ENCODE data around the gene CFAP44. TPM values are rescaled to one million over a fixed set of nuclear protein-coding genes. Genes with fewer than 3 reads are reported as not detected.
A peak's percentile ranks its signal among the peaks of the same experiment; 100 is the strongest.
"Not testable (repeated sequence)": the region's sequence is repeated elsewhere in the genome, so short reads cannot be mapped to it uniquely, and the experiment has no call there.

The CFAP44 gene, protein sequence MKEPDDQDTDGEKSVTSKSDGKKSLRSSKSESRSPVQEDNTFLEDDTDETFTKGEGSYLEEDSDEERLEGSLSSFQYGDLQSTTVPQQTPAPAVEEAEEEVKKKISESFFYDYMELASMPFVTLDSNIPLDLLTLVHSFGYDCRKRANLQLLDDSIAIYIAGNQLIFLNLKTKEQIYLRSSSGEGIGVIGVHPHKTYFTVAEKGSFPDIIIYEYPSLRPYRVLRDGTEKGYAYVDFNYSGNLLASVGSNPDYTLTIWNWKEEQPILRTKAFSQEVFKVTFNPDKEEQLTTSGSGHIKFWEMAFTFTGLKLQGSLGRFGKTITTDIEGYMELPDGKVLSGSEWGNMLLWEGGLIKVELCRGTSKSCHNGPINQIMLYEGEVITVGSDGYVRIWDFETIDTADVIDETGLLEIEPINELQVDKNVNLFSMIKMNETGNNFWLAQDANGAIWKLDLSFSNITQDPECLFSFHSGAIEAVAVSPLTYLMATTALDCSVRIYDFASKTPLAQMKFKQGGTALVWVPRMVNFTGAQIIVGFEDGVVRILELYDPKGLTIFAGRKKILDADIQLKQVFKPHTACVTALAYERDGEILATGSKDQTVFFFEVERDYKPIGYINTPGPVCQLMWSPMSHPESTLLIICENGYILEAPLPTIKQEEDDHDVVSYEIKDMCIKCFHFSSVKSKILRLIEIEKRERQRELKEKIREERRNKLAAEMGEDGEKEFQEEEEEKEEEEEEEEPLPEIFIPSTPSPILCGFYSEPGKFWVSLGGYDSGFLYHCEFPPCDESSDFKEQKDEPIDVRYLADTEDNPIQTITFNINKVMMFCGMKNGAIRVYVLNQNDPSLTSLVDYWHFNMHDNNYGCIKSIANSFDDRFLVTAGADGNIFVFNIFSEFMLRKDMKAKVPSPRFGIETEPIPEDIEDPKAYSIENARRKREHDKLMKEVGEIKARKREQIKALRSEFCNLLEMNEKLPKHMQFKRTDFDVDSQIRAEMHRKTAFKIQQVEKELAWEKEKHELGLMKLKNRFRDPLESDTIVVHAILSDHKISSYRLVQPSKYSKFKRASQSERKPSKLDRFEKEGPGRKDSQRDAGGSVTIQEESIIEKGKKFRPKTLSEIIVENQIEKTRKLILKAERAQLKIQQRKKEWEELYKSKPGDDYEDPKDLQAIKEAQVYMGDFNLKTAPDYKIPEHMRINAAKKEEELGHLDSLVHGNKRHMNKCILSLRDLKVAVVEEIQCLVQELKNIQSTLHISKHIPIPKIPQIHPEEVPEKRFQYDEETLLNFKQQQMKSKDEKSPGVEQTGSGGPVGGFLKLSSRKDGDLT (N-terminal part only)
- total RNA-seq (10 to 100 TPM; 25.7 to 26.1 TPM), polyA plus RNA-seq (1 to 10 TPM in 1 of 2 donors, under 1 TPM in 1; 0.73 to 1.2 TPM)

DNA sequence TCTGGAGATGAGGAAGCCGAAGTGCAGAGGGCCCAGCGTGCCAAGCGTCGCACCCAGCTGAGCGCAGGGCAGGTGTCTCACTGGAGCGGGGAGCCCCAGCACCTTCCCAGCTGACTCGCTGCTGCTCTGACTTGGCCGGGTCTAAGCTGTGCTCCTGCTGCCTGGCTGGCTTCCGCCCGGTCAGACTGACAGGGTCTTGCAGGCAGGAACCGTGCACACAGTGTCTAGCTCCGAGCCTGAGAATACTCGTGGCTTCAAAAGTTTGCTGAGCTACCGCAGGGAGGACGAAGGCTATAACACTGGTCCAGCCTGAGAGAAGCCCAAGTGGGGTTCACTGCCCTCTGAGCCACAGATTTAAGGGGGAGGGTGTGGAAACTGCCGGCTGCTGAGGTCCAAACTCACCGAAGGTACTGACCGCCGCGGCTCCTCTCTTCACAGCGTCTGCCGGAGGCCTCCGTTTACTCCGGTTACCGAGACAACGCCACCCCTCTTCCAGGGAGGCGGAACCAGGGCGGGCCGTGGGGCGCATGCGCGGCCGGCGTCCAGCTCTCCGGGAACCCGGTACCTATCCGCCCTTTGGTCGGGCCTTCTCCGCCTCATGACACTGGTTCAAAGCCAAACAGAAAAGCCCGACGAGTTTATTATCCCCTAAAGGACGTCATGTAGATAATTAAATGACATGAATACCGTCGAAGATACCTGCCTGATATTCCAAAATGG, at the start of gene CFAP44:
Gene CFAP44 (minus strand): TSS at position 443 of the 720 bp plus-strand sequence. CDS start 7,829 bp downstream, outside the sequence.
- peak within 1 kb of the TSS in 2 of 7 donors; percentile 1 to 85 for H3K27ac Mint-ChIP-seq
- no peaks in the 10 kb centered on the region for H3K9me3 Mint-ChIP-seq

DNA sequence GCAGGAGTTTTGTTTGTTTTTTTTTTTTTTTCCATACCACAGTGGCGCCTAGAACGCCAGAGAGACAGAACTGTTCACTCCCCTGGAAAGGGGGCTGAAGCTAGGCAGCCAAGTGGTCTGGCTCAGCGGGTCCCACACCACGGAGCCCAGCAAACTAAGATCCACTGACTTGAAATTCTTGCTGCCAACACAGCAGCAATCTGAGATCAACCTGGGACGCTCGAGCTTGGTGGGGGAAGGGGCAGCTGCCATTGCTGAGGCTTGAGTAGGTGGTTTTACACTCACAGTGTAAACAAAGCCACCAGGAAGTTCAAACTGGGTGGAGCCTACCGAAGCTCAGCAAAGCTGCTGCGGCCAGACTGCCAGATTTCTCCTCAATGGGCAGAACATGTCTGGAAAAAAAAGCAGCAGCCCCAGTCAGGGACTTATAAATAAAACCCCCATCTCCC, 43.9 kb upstream of the CFAP44 start:
- Histone ChIP-seq H3K4me1 (ENCODE audit: insufficient read depth, low read length) (peaks cover 10% of the 10 kb centered on the region), H3K4me3 (ENCODE audit: low read length in 2 of 2) (no peak overlapping the region)

More for the DNA sequence above, at the start of gene CFAP44:
- Histone ChIP-seq H3K4me3 (ENCODE audit: low read length in 2 of 2) (no peak within 1 kb of the TSS), H3K27ac (ENCODE audit: low read depth, low read length) (no peak within 1 kb of the TSS), H3K36me3 (ENCODE audit: insufficient read depth, low read length) (no peaks in the 10 kb centered on the region), H3K4me1 (ENCODE audit: insufficient read depth, low read length) (no peaks in the 10 kb centered on the region), H3K27me3 (ENCODE audit: insufficient read depth, low read length) (no peaks in the 10 kb centered on the region), H3K9me3 (ENCODE audit: control insufficient read depth in 1 of 2, low read length in 2 of 2) (no peaks in the 10 kb centered on the region)
- DNase-seq = peak; percentile 15 to 52 (median 45)
- H3K36me3 Mint-ChIP-seq = peaks cover 17 to 30% of the 10 kb centered on the region in 2 donors
- H3K4me3 Mint-ChIP-seq = peak within 1 kb of the TSS in 4 of 8 donors; percentile 41 to 57 (median 54)
- ChIA-PET POLR2A (ENCODE audit: partially characterized antibody) (no interaction called here), CTCF (ENCODE audit: partially characterized antibody) (interaction anchor here (1.2 kb wide), 1 partner anchor 27 kb away, joined by 3 read pairs; no protein-coding TSS in a partner anchor)
- H3K4me1 Mint-ChIP-seq = peaks cover 0 to 1% (median 0%) of the 10 kb centered on the region in 4 donors
- H3K27me3 Mint-ChIP-seq = no peaks in the 10 kb centered on the region
- intact Hi-C loops (cut with micrococcal nuclease) = no loop called here

DNA sequence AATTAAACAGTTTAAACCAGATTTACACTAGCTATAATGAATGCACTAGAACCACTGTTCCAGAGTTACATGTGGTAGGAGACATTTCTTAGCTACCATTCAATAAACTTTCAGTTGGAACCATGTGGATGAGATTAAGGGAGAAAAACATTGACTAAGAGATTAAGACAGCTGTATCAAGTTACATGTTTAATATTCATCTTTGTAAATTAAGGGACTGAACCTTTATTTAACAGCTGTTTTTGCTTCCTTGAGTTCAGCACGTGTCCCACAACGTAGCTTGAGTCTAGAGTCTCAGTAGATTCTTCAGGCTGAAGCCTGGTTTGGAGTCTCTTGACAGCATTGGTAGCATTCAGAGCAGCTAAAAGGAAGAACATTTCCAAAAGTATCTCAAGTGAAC, 27.2 kb upstream of the CFAP44 start:
- CTCF ChIA-PET (ENCODE audit: partially characterized antibody) = interaction anchor here (0.6 to 1.3 kb wide), 4 partner anchors 25 to 445 kb away, joined by 3 to 5 read pairs (median 4); partner anchors contain the start of gene CFAP44

More for the DNA sequence above, 43.9 kb upstream of the CFAP44 start:
- CTCF ChIA-PET (ENCODE audit: partially characterized antibody) = interaction anchor here (1.1 to 2.0 kb wide), 4 partner anchors 8 to 92 kb away, joined by 3 to 16 read pairs (median 9); no protein-coding TSS in a partner anchor
- intact Hi-C loops (cut with micrococcal nuclease) = no loop called here
- H3K27me3 Mint-ChIP-seq = no peaks in the 10 kb centered on the region
- peaks cover 0 to 6% (median 3%) of the 10 kb centered on the region in 8 donors for H3K9me3 Mint-ChIP-seq
- peaks cover 15 to 16% of the 10 kb centered on the region in 2 donors for H3K36me3 Mint-ChIP-seq
- H3K4me3 Mint-ChIP-seq = peak overlapping the region; percentile 40 to 70 (median 58)
- Histone ChIP-seq H3K36me3 (ENCODE audit: insufficient read depth, low read length) (no peaks in the 10 kb centered on the region), H3K27me3 (ENCODE audit: insufficient read depth, low read length) (no peaks in the 10 kb centered on the region), H3K9me3 (ENCODE audit: control insufficient read depth in 1 of 2, low read length in 2 of 2) (no peaks in the 10 kb centered on the region), H3K27ac (ENCODE audit: low read depth, low read length) (no peak overlapping the region)
- peak; percentile 35 to 54 (median 46) for DNase-seq
- peak overlapping the region in 6 of 7 donors; percentile 68 to 91 (median 76) for H3K27ac Mint-ChIP-seq
- POLR2A ChIA-PET (ENCODE audit: partially characterized antibody) = interaction anchor here (3.1 kb wide), 1 partner anchor 30 kb away, joined by 16 read pairs; the partner anchor contains the start of gene SPICE1
- peaks cover 6 to 20% (median 14%) of the 10 kb centered on the region in 4 donors for H3K4me1 Mint-ChIP-seq

DNA sequence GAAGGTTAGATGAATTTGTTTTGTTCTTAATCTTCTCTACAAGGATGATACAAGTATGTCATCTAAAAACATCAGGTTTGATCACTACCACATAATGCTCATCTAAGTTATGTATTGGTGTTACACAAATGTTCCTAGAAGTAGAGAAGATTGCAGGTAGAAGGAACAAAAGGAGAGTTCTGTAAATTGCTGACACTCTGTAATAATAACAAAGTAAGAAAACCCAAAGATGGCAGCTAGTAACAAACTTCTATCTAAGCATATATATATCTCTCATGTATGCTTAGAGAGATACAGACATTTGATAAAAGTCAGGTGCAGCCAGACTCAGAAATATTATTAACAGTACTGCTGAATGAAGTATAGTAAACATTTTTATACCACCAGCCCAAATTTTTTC, 20.2 kb upstream of the CFAP44 start:
- no peaks in the 10 kb centered on the region for H3K9me3 ChIP-seq (ENCODE audit: control insufficient read depth in 1 of 2, low read length in 2 of 2)
- CTCF ChIA-PET (ENCODE audit: partially characterized antibody) = no interaction called here
- Mint-ChIP-seq H3K4me1 (no peaks in the 10 kb centered on the region), H3K27me3 (no peaks in the 10 kb centered on the region), H3K4me3 (no peak overlapping the region), H3K27ac (no peak overlapping the region), H3K9me3 (peaks cover 0 to 4% (median 0%) of the 10 kb centered on the region in 8 donors), H3K36me3 (peaks cover 55 to 77% of the 10 kb centered on the region in 2 donors)
- DNase-seq = no peak
- H3K36me3 ChIP-seq (ENCODE audit: insufficient read depth, low read length) = peaks cover 5% of the 10 kb centered on the region
- no peaks in the 10 kb centered on the region for H3K27me3 ChIP-seq (ENCODE audit: insufficient read depth, low read length)
- intact Hi-C loops (cut with micrococcal nuclease) = no loop called here
- POLR2A ChIA-PET (ENCODE audit: partially characterized antibody) = no interaction called here
- H3K4me3 ChIP-seq (ENCODE audit: low read length in 2 of 2) = no peak overlapping the region
- no peak overlapping the region for H3K27ac ChIP-seq (ENCODE audit: low read depth, low read length)
- no peaks in the 10 kb centered on the region for H3K4me1 ChIP-seq (ENCODE audit: insufficient read depth, low read length)

More for the DNA sequence above, 27.2 kb upstream of the CFAP44 start:
- H3K4me3 Mint-ChIP-seq = no peak overlapping the region
- intact Hi-C loops (cut with micrococcal nuclease) = no loop called here
- no peaks in the 10 kb centered on the region for H3K27me3 ChIP-seq (ENCODE audit: insufficient read depth, low read length)
- POLR2A ChIA-PET (ENCODE audit: partially characterized antibody) = no interaction called here
- H3K4me1 ChIP-seq (ENCODE audit: insufficient read depth, low read length) = no peaks in the 10 kb centered on the region
- H3K9me3 Mint-ChIP-seq = peaks cover 0 to 4% (median 0%) of the 10 kb centered on the region in 8 donors
- H3K36me3 ChIP-seq (ENCODE audit: insufficient read depth, low read length) = peaks cover 6% of the 10 kb centered on the region
- H3K9me3 ChIP-seq (ENCODE audit: control insufficient read depth in 1 of 2, low read length in 2 of 2) = no peaks in the 10 kb centered on the region
- DNase-seq = no peak
- H3K4me3 ChIP-seq (ENCODE audit: low read length in 2 of 2) = no peak overlapping the region
- H3K27me3 Mint-ChIP-seq = no peaks in the 10 kb centered on the region
- H3K36me3 Mint-ChIP-seq = peaks cover 32 to 54% of the 10 kb centered on the region in 2 donors
- H3K4me1 Mint-ChIP-seq = peaks cover 0 to 15% (median 2%) of the 10 kb centered on the region in 4 donors
- H3K27ac Mint-ChIP-seq = no peak overlapping the region
- no peak overlapping the region for H3K27ac ChIP-seq (ENCODE audit: low read depth, low read length)

DNA sequence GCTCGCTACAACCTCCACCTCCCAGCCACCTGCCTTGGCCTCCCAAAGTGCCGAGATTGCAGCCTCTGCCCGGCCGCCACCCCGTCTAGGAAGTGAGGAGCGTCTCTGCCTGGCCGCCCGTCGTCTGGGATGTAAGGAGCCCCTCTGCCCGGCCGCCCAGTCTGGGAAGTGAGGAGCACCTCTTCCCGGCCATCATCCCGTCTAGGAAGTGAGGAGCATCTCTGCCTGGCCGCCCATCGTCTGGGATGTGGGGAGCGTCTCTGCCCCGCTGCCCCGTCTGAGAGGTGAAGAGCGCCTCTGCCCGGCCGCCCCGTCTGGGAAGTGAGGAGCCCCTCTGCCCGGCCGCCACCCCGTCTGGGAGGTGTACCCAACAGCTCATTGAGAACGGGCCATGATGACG, 17.3 kb upstream of the CFAP44 start:
- H3K4me1 ChIP-seq (ENCODE audit: insufficient read depth, low read length); intact Hi-C loops (cut with micrococcal nuclease); DNase-seq; H3K9me3 Mint-ChIP-seq; H3K36me3 ChIP-seq (ENCODE audit: insufficient read depth, low read length); H3K27ac Mint-ChIP-seq; H3K4me3 Mint-ChIP-seq; POLR2A ChIA-PET (ENCODE audit: partially characterized antibody); H3K9me3 ChIP-seq (ENCODE audit: control insufficient read depth in 1 of 2, low read length in 2 of 2); H3K27ac ChIP-seq (ENCODE audit: low read depth, low read length); H3K4me3 ChIP-seq (ENCODE audit: low read length in 2 of 2); CTCF ChIA-PET (ENCODE audit: partially characterized antibody); H3K27me3 ChIP-seq (ENCODE audit: insufficient read depth, low read length); H3K4me1 Mint-ChIP-seq; H3K27me3 Mint-ChIP-seq: not testable (repeated sequence)
- peaks cover 58 to 80% of the 10 kb centered on the region in 2 donors for H3K36me3 Mint-ChIP-seq

DNA sequence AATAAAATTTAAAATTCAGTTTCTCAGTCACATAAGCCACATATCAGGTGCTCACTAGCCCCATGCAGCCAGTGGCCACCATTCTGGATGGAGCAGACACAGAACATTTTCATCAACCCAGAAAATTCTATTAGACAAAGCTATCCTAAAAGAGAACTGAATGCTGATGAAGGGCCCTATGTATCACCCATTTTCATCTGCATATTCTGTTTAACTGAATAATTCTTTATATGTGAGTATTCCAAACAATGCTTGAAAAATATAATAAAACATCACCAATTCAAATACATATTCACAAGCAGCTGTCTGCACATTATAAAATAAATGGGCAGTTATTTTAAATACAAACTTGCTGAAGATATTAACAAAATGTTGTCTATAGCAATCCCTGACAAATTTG, 14.2 kb upstream of the CFAP44 start:
- intact Hi-C loops (cut with micrococcal nuclease) = no loop called here
- Mint-ChIP-seq H3K36me3 (peaks cover 54 to 68% of the 10 kb centered on the region in 2 donors), H3K9me3 (no peaks in the 10 kb centered on the region), H3K27ac (no peak overlapping the region), H3K27me3 (no peaks in the 10 kb centered on the region), H3K4me1 (peaks cover 0 to 2% (median 0%) of the 10 kb centered on the region in 4 donors), H3K4me3 (no peak overlapping the region)
- Histone ChIP-seq H3K9me3 (ENCODE audit: control insufficient read depth in 1 of 2, low read length in 2 of 2) (no peaks in the 10 kb centered on the region), H3K27ac (ENCODE audit: low read depth, low read length) (no peak overlapping the region), H3K4me1 (ENCODE audit: insufficient read depth, low read length) (no peaks in the 10 kb centered on the region), H3K27me3 (ENCODE audit: insufficient read depth, low read length) (no peaks in the 10 kb centered on the region), H3K4me3 (ENCODE audit: low read length in 2 of 2) (no peak overlapping the region), H3K36me3 (ENCODE audit: insufficient read depth, low read length) (peaks cover 10% of the 10 kb centered on the region)
- DNase-seq = no peak
- CTCF ChIA-PET (ENCODE audit: partially characterized antibody) = interaction anchor here (0.8 kb wide), 1 partner anchor 95 kb away, joined by 3 read pairs; no protein-coding TSS in a partner anchor
- POLR2A ChIA-PET (ENCODE audit: partially characterized antibody) = interaction anchor here (1.1 kb wide), 1 partner anchor 10 kb away, joined by 3 read pairs; no protein-coding TSS in a partner anchor
